SK-N-SH treated with all-trans-retinoic acid at 6 μM for 48 hours (cell line): ENCODE results near the gene COL15A1.

Source experiments
- ARNTL ChIP-seq: fragments of 450-650 bp; formaldehyde crosslinking; IDR thresholded peaks from 2 replicates; pipeline ENCODE4 v1.5.0; 2020; ENCODE audit warnings: low read depth, mild to moderate bottlenecking, moderate library complexity, borderline replicate concordance
- CREB5 ChIP-seq: fragments of 250-450 bp; sonication (Bioruptor Pico); IDR thresholded peaks from 2 replicates; pipeline ENCODE4 v1.5.1; 2020; ENCODE audit warnings: low read depth, mild to moderate bottlenecking, moderate library complexity
- CSDC2 ChIP-seq: fragments of 250-450 bp; sonication (Bioruptor Pico); IDR thresholded peaks from 2 replicates; pipeline ENCODE4 v1.5.0; 2020; ENCODE audit warnings: mild to moderate bottlenecking, moderate library complexity
- ISL1 ChIP-seq: fragments of 250-450 bp; sonication (Bioruptor Pico); IDR thresholded peaks from 2 replicates; pipeline ENCODE4 v2.1.2; 2022; ENCODE audit warnings: mild to moderate bottlenecking, moderate library complexity
- POU6F1 ChIP-seq: fragments of 250-450 bp; sonication (Bioruptor Pico); IDR thresholded peaks from 2 replicates; pipeline ENCODE4 v1.8.0; 2021; ENCODE audit warnings: low read depth, mild to moderate bottlenecking, moderate library complexity, borderline replicate concordance
- RARB ChIP-seq: fragments of 250-450 bp; sonication (Bioruptor Pico); IDR thresholded peaks from 2 replicates; pipeline ENCODE4 v1.8.0; 2021; ENCODE audit warnings: mild to moderate bottlenecking, moderate library complexity
- SNAI2 ChIP-seq: fragments of 250-450 bp; sonication (Bioruptor Pico); IDR thresholded peaks from 2 replicates; pipeline ENCODE4 v1.5.0; 2020; ENCODE audit warnings: mild to moderate bottlenecking, moderate library complexity
- TOX ChIP-seq: fragments of 250-450 bp; sonication (Bioruptor Pico); IDR thresholded peaks from 2 replicates; pipeline ENCODE4 v1.8.0; 2021; ENCODE audit warnings: mild to moderate bottlenecking, moderate library complexity, borderline replicate concordance
- ZFP3 ChIP-seq: fragments of 250-450 bp; sonication (Bioruptor Pico); IDR thresholded peaks from 2 replicates; pipeline ENCODE4 v1.5.0; 2020; ENCODE audit warnings: mild to moderate bottlenecking, moderate library complexity
- ZNF565 ChIP-seq: fragments of 450-650 bp; formaldehyde crosslinking; conservative IDR thresholded peaks from 2 replicates; pipeline ENCODE4 v1.5.0; 2020; ENCODE audit warnings: low read depth, mild to moderate bottlenecking, moderate library complexity
- ZNF70 ChIP-seq: fragments of 450-650 bp; formaldehyde crosslinking; IDR thresholded peaks from 2 replicates; pipeline ENCODE4 v1.5.0; 2020; ENCODE audit warnings: mild to moderate bottlenecking, moderate library complexity
- ZNF8 ChIP-seq: fragments of 450-650 bp; formaldehyde crosslinking; IDR thresholded peaks from 2 replicates; pipeline ENCODE4 v1.5.0; 2020; ENCODE audit warnings: mild to moderate bottlenecking, moderate library complexity

GRCh38 chr9:99006979-99007378 lies 63.3 kb downstream of the COL15A1 start:
- TF ChIP-seq TOX (CRISPR knock-in tag), result no peak
- no peak for TF ChIP-seq CSDC2 (CRISPR knock-in tag)
- no peak for TF ChIP-seq ZNF70 (CRISPR knock-in tag)
- TF ChIP-seq ISL1 (CRISPR knock-in tag), result no peak
- no peak for TF ChIP-seq ARNTL (CRISPR knock-in tag)
- TF ChIP-seq RARB (CRISPR knock-in tag), result no peak
- no peak for TF ChIP-seq CREB5 (CRISPR knock-in tag)
- TF ChIP-seq ZNF8 (CRISPR knock-in tag), result no peak
- no peak for TF ChIP-seq POU6F1 (CRISPR knock-in tag)
- no peak for TF ChIP-seq SNAI2 (CRISPR knock-in tag)
- no peak for TF ChIP-seq ZFP3 (CRISPR knock-in tag)
- TF ChIP-seq ZNF565 (CRISPR knock-in tag), result no peak
